AG10803 (cell line): ENCODE results near the gene PDGFA.

Source experiments
- DNase-seq: peaks from one replicate; pipeline ENCODE4 v3.0.0; 2010; ENCODE audit warnings: low read depth
- H3K4me3 ChIP-seq: 2 replicates; pipeline ENCODE4 v1.5.1; 2011; ENCODE audit warnings: mild to moderate bottlenecking, low read length, control low read depth
- TF ChIP-seq, protein P1 (sequence below): conservative IDR thresholded peaks from 2 replicates; pipeline ENCODE4 v1.5.1; 2011; ENCODE audit warnings: mild to moderate bottlenecking, low read length, control low read depth, inconsistent platforms

PDGFA gene

GRCh38 chr7:495326-495725, 24.3 kb downstream of the PDGFA start:
- H3K4me3 ChIP-seq, result no peak overlapping the region
- no peak for DNase-seq
- TF ChIP-seq, protein P1, sequence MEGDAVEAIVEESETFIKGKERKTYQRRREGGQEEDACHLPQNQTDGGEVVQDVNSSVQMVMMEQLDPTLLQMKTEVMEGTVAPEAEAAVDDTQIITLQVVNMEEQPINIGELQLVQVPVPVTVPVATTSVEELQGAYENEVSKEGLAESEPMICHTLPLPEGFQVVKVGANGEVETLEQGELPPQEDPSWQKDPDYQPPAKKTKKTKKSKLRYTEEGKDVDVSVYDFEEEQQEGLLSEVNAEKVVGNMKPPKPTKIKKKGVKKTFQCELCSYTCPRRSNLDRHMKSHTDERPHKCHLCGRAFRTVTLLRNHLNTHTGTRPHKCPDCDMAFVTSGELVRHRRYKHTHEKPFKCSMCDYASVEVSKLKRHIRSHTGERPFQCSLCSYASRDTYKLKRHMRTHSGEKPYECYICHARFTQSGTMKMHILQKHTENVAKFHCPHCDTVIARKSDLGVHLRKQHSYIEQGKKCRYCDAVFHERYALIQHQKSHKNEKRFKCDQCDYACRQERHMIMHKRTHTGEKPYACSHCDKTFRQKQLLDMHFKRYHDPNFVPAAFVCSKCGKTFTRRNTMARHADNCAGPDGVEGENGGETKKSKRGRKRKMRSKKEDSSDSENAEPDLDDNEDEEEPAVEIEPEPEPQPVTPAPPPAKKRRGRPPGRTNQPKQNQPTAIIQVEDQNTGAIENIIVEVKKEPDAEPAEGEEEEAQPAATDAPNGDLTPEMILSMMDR, result no peak

- DNase-seq, result no peak
- TF ChIP-seq, protein P1, result no peak
- no peak overlapping the region for H3K4me3 ChIP-seq
These were observed 24.7 kb downstream of the PDGFA start for GRCh38 chr7:494906-495305.

DNA sequence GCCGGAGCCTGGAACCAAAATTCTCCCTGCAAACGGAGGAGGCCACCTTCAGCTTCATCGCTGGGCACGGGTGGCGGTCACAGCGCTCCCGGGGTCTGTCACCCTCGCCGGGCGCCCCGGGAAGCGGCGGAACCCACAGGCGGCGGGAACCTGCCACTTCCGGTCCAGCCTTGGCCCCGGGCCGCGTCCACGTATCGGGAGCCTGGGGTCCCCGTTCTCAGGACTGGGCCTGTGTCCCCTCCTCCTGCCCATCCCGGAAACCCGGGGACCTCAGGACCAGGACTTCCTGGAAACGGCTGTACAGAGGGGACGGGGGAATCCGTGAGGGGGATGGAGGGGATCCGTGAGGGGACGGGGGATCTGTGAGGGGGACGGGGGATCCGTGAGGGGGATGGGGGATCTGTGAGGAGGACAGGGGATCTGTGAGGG, 25.4 kb downstream of the PDGFA start:
- no peak overlapping the region for H3K4me3 ChIP-seq
- no peak for DNase-seq
- TF ChIP-seq, protein P1, result no peak

DNA sequence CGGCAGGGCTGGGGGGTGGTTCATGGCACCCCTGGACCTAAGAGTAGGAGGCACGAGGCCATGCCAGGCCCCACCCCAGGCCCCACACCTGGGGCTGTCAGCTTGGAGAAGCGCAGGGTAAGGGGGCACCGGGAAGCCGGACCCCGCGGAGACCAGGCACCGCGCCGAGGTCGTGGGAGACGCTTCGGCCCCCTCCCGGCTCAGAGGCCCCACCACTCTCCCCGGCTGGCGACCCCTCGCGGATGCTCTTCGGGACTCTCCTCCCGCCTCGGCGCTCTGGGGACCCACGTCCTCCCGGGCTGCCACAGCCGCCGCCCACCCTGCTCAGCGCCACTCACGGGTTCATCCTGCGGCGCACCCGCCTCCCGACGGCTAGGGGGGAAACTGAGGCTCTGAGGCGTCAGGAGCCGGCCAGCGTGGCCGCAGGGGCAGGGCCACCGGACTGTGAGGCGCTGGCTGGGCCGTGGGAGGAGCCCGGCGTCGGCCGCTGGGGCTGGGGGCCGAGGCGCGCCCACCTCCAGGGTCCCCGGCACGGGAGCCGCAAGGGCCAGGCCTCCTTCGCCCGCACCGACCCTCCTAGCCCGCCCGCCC, 25.9 kb downstream of the PDGFA start:
- TF ChIP-seq, protein P1, result no peak
- H3K4me3 ChIP-seq, result no peak overlapping the region
- DNase-seq, result no peak

GRCh38 chr7:492714-493065, 27.0 kb downstream of the PDGFA start:
- DNase-seq, result no peak
- no peak overlapping the region for H3K4me3 ChIP-seq
- TF ChIP-seq, protein P1, result no peak

DNA sequence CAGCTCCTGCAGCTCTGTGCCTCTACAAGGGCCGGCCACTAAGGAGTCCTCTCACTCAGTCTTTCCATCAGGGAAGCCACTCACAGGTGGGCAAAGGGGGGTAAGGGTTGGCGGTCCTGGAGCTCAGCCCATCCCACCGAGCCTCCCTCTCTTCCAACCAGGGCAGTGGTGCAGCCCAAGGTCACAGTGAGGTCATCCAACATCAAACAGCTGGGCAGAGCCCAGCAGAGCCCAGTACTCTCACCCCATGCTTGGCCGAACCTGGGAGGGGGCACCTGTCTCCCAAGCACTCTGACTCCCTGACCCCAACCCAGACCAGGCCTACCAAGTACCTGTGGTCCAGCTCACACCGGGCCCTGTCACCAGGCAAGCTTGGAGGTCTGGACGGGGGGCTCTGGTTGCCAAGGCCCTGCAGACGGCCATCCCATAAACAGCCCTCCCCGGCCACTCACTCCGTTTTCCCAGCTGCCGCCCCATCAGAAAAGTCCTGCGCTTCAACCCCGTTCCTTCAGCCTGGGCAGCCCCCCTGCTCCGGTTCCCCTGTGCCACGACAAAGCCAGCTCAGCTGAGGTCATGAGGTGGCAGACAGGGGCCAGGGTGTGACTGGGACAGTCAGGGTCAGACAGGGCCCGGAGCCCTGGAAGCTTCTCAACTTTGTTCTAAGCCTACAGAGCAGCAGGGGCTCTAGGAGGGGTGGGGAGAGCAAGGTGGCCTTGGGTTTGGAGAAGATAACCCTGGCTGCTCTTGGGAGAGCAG, 27.5 kb downstream of the PDGFA start:
- TF ChIP-seq, protein P1, result no peak
- no peak for DNase-seq
- no peak overlapping the region for H3K4me3 ChIP-seq
